CD4-positive, alpha-beta T cell treated with Interleukin-4 for 4 hours (primary cell): ENCODE data around the gene SMYD3.
A peak's percentile ranks its signal among the peaks of the same experiment; 100 is the strongest.
"Not testable (repeated sequence)": the region's sequence is repeated elsewhere in the genome, so short reads cannot be mapped to it uniquely, and the experiment has no call there.

ENCODE experiments used
- DNase-seq: peaks from one replicate; pipeline ENCODE4 v3.0.0-alpha.2; 2020

SMYD3 gene

GRCh38 chr1:246343251-246343650 is 163.8 kb downstream of the SMYD3 start:
- DNase-seq = no peak

DNA sequence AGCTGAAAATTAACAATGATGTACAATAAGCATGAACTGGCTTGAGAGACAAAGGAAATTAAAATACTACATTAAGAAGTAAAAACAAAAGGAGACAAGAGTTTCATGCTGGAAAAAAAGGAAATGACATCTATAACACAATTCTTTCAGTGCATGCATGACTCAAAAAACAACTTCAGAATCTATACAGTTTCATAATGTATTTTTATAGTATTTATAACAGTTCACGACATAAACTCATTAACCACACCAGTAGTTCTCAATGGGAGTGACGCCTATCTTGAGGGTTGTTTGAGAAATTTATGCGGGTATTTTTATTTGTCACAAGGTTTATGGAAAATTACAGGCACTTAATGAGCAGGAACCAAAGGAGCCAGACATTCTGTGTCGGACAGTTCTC is 168.5 kb downstream of the SMYD3 start:
- no peak for DNase-seq

GRCh38 chr1:246338098-246338497 is 169.0 kb downstream of the SMYD3 start:
- no peak for DNase-seq

GRCh38 chr1:246335151-246335550 is 171.9 kb downstream of the SMYD3 start:
- DNase-seq = no peak

- DNase-seq = no peak
Observed at GRCh38 chr1:246333855-246334254, 173.2 kb downstream of the SMYD3 start.

DNA sequence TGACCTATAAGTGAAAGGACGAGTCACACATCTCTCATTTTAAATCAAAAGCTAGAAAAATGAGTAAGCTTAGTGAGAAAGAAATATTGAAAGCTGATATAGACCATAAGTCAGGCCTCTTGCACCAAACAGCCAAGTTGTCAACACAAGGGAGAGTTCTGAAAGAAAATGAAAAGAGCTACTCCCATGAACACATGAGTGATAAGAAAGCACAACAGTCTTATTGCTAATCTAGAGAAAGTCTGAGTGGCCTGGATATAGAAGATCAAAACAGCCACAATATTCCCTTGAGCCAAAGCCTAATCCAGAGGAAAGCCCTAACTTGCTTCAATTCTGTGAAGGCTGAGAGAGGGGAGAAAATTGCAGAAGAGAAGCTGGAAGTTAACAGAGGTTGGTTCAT is 175.0 kb downstream of the SMYD3 start:
- DNase-seq = no peak

- peak; percentile 5 for DNase-seq
Observed at GRCh38 chr1:246329900-246330299, 177.2 kb downstream of the SMYD3 start.

GRCh38 chr1:246329292-246329691 is 177.8 kb downstream of the SMYD3 start:
- not testable (repeated sequence) for DNase-seq

- no peak for DNase-seq
Observed at GRCh38 chr1:246324711-246325110, 182.4 kb downstream of the SMYD3 start.

DNA sequence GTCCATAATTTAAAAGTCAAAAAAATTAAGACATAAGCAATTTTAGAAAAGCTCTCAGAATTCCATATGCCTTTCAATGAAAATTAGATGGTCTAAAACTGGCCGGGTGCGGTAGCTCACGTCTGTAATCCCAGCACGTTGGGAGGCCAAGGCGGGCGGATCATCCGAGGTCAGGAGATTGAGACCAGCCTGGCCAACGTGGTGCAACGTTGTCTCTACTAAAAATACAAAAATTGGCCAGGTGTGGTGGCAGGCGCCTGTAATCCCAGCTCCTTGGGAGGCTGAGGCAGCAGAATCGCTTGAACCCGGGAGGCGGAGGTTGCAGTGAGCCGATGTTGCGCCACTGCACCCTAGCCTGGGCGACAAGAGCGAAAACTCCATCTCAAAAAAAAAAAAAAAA is 183.0 kb downstream of the SMYD3 start:
- not testable (repeated sequence) for DNase-seq

DNA sequence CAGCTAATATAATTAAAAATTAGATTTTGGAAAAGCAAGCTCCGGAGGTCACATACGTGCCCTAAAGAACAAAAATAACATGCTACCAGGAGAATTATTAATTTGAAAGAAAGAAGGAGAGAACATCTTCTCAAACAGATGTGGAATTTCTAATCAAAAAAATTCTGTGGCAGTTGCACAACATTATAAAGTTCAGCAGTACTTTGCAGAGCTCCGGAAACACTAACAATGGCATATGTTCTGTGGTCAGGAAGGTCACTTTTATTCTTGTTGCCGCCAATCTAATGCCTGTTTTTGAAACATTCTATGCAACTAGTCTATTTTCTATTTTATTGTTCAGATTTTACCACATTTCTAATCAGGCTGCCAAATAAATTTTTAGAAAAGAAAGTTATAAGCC is 186.8 kb downstream of the SMYD3 start:
- no peak for DNase-seq

GRCh38 chr1:246319083-246319714 is 187.9 kb downstream of the SMYD3 start:
- no peak for DNase-seq

DNA sequence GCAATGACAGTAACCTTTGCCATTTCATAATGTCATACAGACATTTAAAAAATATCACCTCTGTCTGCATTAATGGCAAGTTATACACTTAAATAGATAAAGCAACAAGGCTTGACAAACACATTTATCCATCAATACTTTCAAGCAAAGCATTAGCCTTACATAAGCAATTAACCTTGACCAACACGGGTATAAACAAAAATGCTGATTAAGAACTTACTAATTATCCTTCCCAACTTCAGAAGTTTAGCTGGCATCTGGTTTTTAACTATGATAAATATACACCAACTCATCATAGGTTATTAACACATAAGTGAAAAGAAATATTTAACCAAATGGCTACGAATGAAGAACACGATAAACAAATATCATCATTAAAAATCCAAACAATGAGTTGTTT is 188.5 kb downstream of the SMYD3 start:
- DNase-seq = no peak

DNA sequence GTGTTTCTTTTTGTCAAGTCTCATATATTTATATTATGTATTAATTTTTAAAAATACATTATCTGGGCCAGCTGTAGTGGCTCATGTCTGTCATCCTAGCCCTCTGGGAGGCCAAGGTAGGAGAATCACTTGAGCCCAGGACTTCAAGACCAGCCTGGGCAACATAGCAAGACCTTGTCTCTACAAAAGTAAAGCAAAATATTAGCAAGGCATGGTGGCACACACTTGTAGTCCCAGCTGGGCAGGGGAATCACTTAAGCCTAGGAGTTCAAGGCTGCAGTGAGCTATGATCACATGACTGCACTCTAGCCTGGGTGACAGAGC is 189.1 kb downstream of the SMYD3 start:
- DNase-seq = no peak

DNA sequence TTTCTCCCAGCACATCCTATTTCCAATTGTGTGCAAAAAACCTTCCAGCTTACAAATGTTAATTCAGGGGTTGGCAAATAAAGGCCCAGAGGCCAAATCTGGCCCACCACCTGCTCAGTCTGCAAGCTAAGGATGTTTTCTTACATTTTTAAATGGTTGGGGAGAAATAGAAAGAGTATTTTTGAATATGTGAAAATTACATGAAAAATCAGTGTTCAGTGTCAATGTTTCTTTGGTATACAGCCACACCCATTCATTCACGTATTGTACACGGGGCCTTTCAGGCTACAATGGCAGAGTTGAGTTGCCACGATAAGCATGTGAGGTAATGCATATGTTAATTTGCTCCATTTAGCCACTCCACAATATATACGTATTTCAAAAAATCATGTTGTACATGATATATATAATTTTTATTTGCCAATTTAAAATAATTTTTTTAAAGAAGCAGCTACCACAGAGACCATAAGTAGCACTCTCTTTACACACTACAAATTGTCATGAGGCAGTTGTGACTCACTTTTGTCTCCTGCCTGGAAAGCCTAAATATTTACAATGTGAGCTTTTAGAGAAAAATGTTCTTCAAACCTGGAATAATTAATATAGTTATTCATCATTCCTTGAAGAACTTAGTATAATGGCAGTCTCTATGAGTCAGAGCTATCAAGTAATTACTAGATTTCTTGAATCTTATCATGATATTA is 189.6 kb downstream of the SMYD3 start:
- DNase-seq = no peak

DNA sequence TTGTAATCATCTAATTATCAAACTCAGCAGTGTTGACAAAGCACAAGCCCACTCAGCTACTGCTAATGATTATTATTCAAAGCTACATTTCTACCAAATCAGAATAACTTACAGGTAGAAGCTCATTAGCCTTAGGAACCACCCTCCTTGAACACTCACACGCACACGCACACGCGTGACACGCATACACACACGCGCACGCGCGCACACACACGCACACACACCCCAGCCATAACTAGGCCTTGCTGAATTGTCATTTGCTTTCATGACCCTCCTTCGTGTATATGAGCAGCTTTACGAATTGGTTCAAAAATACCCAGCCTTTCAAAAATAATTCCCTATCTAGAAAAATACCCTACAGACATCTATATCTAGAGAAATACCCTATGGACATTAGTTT is 195.6 kb downstream of the SMYD3 start:
- no peak for DNase-seq

GRCh38 chr1:246309247-246309884 is 197.7 kb downstream of the SMYD3 start:
- no peak for DNase-seq

DNA sequence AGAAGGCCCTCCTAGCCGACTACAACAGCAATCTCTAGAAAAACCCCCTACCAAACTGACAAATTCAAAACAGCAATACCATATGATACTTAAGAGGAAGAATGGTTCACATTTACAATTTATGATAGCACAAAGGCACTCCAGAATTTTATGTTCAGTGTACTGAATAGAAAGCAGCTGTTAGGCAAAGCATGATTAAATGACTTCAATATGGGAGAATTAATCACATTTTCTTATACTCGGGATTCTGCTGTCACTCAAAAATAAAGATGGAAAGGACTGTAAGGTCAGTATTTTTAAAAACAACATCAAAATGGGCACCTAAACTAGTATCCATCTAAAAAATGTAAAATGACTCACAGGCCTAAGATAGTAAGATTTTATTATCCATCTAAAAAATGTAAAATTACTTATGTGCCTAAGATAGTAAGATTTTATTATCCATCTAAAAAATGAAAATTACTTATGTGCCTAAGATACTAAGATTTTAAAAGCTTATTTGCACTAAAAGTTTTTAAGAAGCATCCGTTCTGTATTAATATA is 198.5 kb downstream of the SMYD3 start:
- no peak for DNase-seq

- DNase-seq = no peak
Observed at GRCh38 chr1:246306415-246307037, 200.6 kb downstream of the SMYD3 start.

DNA sequence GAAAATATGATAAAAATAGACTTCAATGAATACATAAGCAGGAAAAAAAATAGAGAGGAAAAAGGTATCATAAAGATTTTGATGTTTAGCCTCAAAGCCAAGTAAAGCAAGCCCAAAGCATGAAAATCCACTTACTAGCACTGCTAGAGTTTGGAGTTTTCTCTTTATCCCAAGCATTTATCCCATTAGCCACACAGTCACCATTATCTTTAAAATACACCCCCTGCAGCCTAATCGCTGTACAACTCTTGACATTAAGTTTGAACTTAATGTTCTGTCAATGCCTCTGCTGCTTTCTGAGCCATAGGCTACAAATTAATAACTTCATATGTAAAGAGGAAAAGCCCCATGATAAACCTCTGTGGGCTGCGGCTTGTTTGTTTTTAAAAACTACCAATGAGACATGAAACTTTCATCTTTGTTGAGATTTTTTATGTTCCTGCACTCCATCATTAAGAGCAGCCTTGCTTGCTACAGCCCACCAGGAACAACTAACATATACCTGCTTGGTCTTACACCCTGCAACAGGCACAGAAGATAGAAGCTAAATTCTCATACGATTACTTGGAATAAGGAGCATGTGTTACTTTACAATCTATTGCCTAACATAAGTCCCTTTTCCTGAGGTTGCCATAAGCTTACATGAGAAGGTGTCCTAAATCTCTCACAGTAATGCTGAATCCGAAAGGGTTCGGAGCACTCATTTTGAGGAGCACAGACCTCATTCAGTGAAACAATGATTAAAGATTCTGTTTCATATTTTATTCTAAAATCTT is 202.4 kb downstream of the SMYD3 start:
- DNase-seq = no peak

GRCh38 chr1:246302711-246303317 is 204.3 kb downstream of the SMYD3 start:
- no peak for DNase-seq

GRCh38 chr1:246302251-246302625 is 204.8 kb downstream of the SMYD3 start:
- no peak for DNase-seq
